ENCODE data around the gene PRL.

DNA sequence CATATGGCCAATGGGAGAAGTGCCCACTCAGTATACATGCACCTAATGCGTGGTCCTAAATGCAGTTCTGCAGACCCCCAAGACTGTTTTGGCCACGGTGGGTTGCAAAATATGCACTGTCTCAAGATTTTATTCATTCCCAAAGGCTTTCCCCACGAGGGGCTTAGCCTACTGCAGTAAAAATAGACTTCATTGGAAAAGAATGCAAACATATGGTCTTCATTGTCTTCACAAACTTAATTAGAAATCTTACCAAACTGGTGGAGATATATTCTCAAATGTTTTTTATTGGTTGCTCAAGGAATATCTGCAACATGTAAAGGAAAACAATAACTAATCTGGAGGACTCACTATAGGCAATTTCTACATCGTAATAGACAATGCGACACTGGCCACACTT is 31.6 kb upstream of the PRL start:
- TF ChIP-seq, protein P1, sequence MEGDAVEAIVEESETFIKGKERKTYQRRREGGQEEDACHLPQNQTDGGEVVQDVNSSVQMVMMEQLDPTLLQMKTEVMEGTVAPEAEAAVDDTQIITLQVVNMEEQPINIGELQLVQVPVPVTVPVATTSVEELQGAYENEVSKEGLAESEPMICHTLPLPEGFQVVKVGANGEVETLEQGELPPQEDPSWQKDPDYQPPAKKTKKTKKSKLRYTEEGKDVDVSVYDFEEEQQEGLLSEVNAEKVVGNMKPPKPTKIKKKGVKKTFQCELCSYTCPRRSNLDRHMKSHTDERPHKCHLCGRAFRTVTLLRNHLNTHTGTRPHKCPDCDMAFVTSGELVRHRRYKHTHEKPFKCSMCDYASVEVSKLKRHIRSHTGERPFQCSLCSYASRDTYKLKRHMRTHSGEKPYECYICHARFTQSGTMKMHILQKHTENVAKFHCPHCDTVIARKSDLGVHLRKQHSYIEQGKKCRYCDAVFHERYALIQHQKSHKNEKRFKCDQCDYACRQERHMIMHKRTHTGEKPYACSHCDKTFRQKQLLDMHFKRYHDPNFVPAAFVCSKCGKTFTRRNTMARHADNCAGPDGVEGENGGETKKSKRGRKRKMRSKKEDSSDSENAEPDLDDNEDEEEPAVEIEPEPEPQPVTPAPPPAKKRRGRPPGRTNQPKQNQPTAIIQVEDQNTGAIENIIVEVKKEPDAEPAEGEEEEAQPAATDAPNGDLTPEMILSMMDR (IDR thresholded peaks at IDR 0.05; ENCODE audit: poor library complexity, severe bottlenecking): no peak
- TF ChIP-seq EZH2 (IDR thresholded peaks at IDR 0.05; ENCODE audit: borderline replicate concordance, insufficient read depth, low read length, poor library complexity, severe bottlenecking): no peak
- no peak for TF ChIP-seq EP300 (conservative IDR thresholded peaks at IDR 0.05; ENCODE audit: poor library complexity, severe bottlenecking)
- TF ChIP-seq TAF1 (IDR thresholded peaks at IDR 0.05; ENCODE audit: low read depth): no peak

Measured in neural cell (in vitro differentiated cells).